ENCODE data around the gene ARL13A.
"Not testable (repeated sequence)": the region's sequence is repeated elsewhere in the genome, so short reads cannot be mapped to it uniquely, and the experiment has no call there.

The ARL13A gene

DNA sequence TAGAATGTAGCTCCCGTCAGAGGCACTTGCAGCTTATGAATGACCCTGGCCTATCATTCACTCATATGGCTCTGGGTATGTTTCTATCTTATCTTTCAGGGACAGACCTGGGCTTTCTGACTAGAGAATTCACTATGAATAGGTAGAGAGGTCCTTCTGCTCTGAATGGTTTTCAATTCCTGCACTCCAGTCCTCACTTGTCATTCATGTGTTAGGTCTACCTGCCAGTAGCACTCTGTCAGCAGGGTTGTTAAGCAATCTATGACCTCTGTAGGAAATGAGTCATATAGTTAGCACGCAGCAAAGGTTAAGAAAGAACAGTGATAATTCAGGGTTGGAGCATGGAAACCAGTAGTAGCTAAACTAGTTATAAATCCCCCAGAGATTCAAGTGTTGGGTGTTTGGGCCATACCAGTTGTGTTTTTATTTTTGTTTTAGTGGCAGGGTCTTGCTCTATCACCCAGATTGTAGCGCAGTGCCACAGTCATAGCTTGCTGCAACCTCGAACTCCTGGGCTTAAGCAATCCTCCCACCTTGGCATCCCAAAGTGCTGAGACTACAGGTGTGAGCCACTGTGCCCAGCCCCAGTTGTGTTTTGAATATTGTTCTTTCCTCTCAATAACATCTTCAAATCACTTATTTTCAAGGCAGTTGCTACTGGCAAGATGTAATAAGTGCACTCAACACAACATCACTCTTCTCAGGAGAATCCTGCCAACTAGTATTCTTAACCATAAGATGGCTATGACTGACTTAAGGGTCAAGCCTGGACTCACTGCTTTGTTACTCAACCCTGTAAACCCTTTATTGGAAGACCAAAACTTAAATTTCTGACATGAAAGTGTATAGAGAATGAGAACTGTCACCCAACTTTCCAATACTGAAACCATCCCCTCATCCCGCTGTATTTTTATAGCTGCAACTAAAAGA is 25.1 kb downstream of the ARL13A start:
- DNase-seq: no peak

DNA sequence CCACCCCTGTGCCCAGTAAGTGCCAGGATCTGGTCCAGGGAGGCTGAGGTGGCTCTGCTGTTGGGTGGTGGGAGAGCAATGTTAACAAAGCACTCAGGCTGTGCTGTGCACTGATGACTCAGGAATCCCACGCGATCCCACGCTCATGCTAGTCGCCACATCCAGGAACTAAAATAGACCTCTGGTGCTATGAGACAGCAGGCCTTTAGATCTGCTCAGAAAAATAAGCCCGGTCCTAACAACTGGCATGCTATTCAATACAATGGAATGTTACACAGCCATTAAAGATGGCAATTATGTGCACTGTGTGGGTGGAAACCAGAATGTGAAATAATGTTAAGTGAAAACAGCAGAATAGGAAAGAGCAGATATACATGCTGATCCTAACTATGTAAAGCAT is 26.0 kb downstream of the ARL13A start:
- DNase-seq: no peak

DNA sequence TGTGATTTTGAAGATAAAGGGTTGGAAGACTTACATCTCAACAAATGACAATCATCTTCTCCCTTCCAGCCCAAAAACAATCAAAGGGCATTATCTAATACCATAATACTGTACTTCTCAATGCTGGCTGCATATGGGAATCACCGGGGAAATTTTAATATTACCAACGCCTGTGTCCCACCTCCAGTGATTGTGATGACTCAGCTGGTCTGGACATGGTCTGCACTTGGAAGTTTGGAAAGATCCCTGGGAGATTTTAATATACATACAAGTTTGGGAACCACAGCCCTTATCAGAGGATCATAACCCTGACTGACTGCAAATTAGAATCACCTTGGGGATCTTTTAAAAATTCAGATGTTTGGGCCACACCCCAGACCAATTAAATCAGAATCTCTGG is 29.9 kb downstream of the ARL13A start:
- DNase-seq: no peak

DNA sequence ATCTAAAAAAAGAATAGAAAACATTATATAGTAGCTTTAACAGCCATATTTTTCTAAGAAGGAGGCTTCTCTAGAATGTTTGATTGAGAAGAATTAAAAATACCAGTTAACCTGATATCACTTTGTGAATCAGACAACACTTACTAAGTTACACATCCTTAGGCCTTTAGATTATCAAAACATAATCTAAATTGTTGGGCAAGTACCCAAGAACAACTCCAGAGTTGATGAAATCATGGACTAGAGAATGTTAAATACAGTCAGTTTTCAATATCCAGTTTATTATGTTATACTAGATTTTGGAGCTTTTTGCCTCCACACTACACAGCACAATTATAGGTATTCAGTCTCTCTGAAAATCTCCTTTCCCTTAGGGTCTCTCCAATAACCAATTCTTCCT is 39.6 kb downstream of the ARL13A start:
- DNase-seq: no peak

DNA sequence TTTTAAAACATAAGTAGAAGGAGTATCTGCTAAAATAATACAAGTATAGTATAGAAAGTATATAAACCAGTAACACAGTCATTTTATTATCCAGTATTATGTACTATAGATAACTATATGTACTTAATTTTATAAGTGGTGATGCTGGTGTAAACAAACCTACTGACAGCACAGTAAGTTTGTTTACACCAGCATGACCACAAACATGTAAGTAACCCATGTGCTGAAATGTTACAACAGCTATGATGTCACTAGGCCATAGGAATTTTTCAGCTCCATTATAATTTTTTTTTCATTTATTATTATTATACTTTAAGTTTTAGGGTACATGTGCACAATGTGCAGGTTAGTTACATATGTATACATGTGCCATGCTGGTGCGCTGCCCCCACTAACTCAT is 42.5 kb downstream of the ARL13A start:
- DNase-seq: not testable (repeated sequence)

GRCh38 chrX:101022020-101022419 is 52.5 kb downstream of the ARL13A start:
- DNase-seq: no peak

DNA sequence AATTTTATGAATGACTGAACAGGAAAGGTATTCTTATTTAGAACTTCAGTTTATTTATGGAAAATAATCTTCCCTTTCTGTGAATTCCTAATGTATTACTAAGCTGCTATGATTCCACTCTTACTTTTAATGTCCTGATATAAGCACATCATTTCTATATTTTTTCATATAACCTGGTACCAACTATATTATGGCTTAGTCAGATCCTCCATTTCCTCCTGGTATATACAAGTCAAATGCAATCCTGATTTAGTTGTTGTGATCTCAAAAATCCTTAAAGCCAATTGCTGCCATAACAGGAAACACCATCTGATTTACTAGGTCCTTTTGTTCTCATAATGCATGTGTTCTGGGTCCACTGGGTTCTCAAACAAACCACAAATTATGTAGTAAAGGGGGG is 55.6 kb downstream of the ARL13A start:
- DNase-seq: no peak

- no peak for DNase-seq
Measured at GRCh38 chrX:101028562-101028961, 59.1 kb downstream of the ARL13A start.

GRCh38 chrX:101029665-101030064 is 60.2 kb downstream of the ARL13A start:
- no peak for DNase-seq

- DNase-seq: no peak
Measured at GRCh38 chrX:101037231-101037630, 67.7 kb downstream of the ARL13A start.

- DNase-seq: no peak
Measured at GRCh38 chrX:101040197-101040596, 70.7 kb downstream of the ARL13A start.
